ENCODE results near the gene CNOT10. TPM values are rescaled to one million over a fixed set of nuclear protein-coding genes. Genes with fewer than 3 reads are reported as not detected.

CNOT10 gene
- total RNA-seq = 10 to 100 TPM; 10.6 to 36.3 (median 12.5) TPM
- long read RNA-seq, partial matches to known transcripts = 2 of 5 reads
- long read RNA-seq, other reads (novel, unspliced or antisense) = 2 of 5 reads

- Histone ChIP-seq H3K9me3 (no peaks in the 10 kb centered on the region), H3K36me3 (no peaks in the 10 kb centered on the region), H3K4me3 (peak within 1 kb of the TSS; percentile 79 to 89 (median 83)), H3K27ac (peak within 1 kb of the TSS; percentile 57 to 65 (median 58)), H3K4me1 (peaks cover 0 to 9% (median 4%) of the 10 kb centered on the region in 4 donors), H3K27me3 (no peaks in the 10 kb centered on the region)
- TF ChIP-seq CTCF (IDR thresholded peaks at IDR 0.05) (peak in 3 of 4 donors; percentile 10 to 34 (median 31)), POLR2A (IDR thresholded peaks at IDR 0.05) (peak; percentile 58)
- ATAC-seq (peak; percentile 99 to 100 (median 100)), DNase-seq (peak; percentile 96 to 97 (median 96))
- intact Hi-C loops (cut with DNase I) = no loop called here
- WGBS (ENCODE audit: insufficient coverage, low coverage, low lambda C conversion rate, missing lambda C conversion rate) = 0% methylated on average over 7 of the region's 60 CpGs
Observed at GRCh38 chr3:32684800-32685542, at the start of gene CNOT10. CNOT10 (plus strand) TSS chr3:32685188; CDS start chr3:32685461, 273 bp downstream.

GRCh38 chr3:32640939-32641338, 44.0 kb upstream of the CNOT10 start:
- Histone ChIP-seq H3K9me3 (no peaks in the 10 kb centered on the region), H3K4me1 (no peaks in the 10 kb centered on the region), H3K4me3 (no peak overlapping the region), H3K36me3 (no peaks in the 10 kb centered on the region), H3K27ac (no peak overlapping the region), H3K27me3 (no peaks in the 10 kb centered on the region)
- no peak for DNase-seq
- TF ChIP-seq CTCF (IDR thresholded peaks at IDR 0.05) = no peak
- TF ChIP-seq POLR2A (IDR thresholded peaks at IDR 0.05) = no peak
- no peak for ATAC-seq
- intact Hi-C loops (cut with DNase I) = no loop called here
- WGBS (ENCODE audit: insufficient coverage, low coverage, low lambda C conversion rate, missing lambda C conversion rate) = 76% methylated on average over 2 of the region's 3 CpGs

- intact Hi-C loops (cut with DNase I) = no loop called here
- ATAC-seq = no peak
- no peaks in the 10 kb centered on the region for H3K4me1 ChIP-seq
- no peak overlapping the region for H3K27ac ChIP-seq
- no peaks in the 10 kb centered on the region for H3K9me3 ChIP-seq
- no peak for TF ChIP-seq POLR2A (IDR thresholded peaks at IDR 0.05)
- TF ChIP-seq CTCF (IDR thresholded peaks at IDR 0.05) = no peak
- H3K4me3 ChIP-seq = no peak overlapping the region
- DNase-seq = no peak
- WGBS (ENCODE audit: insufficient coverage, low coverage, low lambda C conversion rate, missing lambda C conversion rate) = 83% methylated on average over 1 of the region's 4 CpGs
- no peaks in the 10 kb centered on the region for H3K36me3 ChIP-seq
- no peaks in the 10 kb centered on the region for H3K27me3 ChIP-seq
Observed at GRCh38 chr3:32641356-32641755, 43.6 kb upstream of the CNOT10 start.

- intact Hi-C loops (cut with DNase I) = no loop called here
Observed at GRCh38 chr3:32643354-32643753, 41.6 kb upstream of the CNOT10 start.

More at GRCh38 chr3:32643354-32643753, 41.6 kb upstream of the CNOT10 start:
- 55% methylated on average over 3 of the region's 4 CpGs for WGBS (ENCODE audit: insufficient coverage, low coverage, low lambda C conversion rate, missing lambda C conversion rate)
- no peak for DNase-seq
- H3K27ac ChIP-seq = no peak overlapping the region
- no peaks in the 10 kb centered on the region for H3K36me3 ChIP-seq
- no peaks in the 10 kb centered on the region for H3K9me3 ChIP-seq
- no peak overlapping the region for H3K4me3 ChIP-seq
- TF ChIP-seq POLR2A (IDR thresholded peaks at IDR 0.05) = no peak
- TF ChIP-seq CTCF (IDR thresholded peaks at IDR 0.05) = no peak
- H3K4me1 ChIP-seq = no peaks in the 10 kb centered on the region
- ATAC-seq = no peak
- no peaks in the 10 kb centered on the region for H3K27me3 ChIP-seq
